Stimulated activated CD8-positive, alpha-beta memory T cell treated with anti-CD3 and anti-CD28 coated beads, Interleukin-15, amount 100 ng/mL, for 48 hours (primary cell): Measurements from ENCODE around the gene STK32B.

Source experiments
- DNase-seq, 2 donors: peaks; one replicate each; pipeline ENCODE4 v3.0.0-alpha.2; 2020; ENCODE audit warnings: low read depth in 2 of 2

Gene STK32B

DNA sequence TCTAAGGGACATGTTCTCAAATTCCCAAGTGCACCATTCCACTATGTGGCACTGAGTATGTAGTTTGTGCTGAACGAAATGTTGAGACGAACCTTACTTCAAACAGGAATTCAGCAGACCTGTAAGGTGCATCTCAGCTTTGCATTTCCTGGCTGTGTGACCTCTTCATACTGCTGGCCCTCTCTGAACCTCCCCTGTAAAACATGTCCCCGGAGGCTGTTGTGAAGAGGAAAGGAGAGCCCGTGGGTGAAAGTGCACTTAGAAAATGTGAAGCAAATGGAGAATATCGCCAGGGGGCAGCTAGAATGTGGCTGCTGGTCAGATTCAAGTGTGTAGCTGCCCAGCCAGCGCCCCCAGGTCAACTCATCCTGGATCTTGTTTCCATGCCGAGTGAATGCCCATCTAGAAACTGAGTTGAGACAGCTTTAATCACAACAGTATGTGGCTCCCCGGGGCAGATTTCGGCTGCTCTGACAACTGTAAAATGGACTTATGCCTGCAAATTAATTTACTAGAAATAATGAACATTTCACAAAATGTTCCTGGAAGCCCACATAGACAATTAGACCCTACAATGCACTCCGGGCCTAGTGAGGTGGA, 393.7 kb downstream of the STK32B start:
- no peak for DNase-seq

DNA sequence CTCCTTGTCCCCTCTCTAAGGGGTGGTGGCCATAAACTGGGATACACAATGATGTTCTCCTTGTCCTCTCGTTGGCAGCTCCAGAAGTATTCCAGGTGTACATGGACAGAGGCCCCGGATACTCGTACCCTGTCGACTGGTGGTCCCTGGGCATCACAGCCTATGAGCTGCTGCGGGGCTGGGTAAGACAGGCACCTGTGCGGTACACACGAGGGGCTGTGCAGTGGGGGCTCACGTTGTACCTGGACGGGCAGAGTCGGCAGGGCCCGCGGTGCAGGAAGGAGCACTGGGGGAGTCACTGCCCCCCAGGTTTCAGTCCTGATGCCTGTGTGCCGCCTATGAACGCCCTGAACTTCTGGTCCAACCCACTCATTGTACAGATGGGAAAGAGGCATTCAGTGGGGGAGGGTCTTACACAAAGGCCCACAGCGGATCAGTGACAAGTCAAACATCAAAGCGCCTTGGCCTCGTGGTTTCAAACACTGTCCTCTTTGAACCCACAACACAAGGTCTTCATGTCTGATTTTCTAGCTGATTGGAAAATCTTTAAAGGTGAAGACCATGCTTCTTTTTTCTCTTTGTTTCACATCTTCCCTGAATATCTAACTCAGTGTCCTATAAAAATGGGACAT, 395.4 kb downstream of the STK32B start:
- no peak for DNase-seq

DNA sequence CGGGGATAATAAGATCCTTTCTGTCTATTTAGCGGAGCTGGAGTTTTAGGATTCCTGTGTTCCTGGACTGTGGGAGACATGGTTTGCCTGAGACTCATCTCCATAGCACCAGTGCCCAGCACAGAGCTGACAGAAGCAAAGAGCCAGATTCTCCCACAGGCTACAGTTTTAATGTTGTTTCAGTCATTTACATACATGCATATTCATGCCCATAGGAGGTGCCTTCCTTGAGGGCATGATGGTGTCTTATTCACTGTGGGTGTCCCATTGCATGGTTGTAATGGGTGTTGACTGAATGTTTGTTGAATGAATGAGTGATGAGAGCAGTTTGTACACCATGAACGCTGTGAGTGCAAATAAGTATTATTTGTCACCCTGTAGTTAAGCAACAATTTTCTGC, 396.5 kb downstream of the STK32B start:
- no peak for DNase-seq

- DNase-seq, result no peak
Measured at GRCh38 chr4:5448221-5448620, 396.9 kb downstream of the STK32B start.

DNA sequence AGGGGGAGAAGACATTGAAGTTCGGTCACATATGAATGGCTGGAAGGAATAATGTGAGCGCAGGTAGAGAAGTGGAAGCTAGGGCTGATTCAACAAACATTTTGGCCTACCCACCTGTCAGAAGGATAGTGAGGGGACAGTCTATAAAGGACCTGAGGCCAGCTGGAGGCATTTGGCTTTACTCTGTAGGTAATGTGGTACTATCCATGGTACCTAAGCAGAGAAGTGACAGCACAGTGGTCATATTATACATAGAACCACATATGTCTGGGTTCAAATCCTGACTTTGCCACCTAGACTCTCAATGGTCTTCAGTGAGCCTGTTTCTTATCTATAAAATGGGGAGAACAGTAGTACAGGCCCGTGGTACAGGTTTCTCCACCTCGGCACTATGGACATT, 400.0 kb downstream of the STK32B start:
- no peak for DNase-seq

DNA sequence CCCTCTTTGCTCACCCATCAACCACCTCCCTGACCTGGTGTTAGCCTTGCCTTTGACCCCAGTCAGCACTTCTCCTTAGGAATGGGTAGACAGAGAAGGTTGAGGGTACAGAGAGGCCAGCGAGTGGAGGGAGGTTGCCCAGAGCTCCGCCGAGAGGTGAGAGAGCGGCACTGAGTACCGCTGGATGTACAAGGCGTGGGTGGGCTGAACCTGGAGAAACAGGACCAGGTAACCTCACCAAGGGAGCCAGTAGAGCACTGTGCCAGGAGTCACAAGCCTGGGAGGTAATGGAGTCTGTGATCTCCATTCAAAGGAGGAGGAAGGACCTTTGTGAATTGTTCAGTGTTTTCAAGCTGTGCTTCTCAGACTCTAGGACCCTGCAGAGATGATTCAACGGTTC, 400.9 kb downstream of the STK32B start:
- DNase-seq, result no peak

- DNase-seq, result no peak
Measured at GRCh38 chr4:5455003-5455585, 403.8 kb downstream of the STK32B start.

GRCh38 chr4:5456296-5456845, 405.1 kb downstream of the STK32B start:
- DNase-seq, result no peak

GRCh38 chr4:5458676-5459075, 407.4 kb downstream of the STK32B start:
- DNase-seq, result no peak

- no peak for DNase-seq
Measured at GRCh38 chr4:5459236-5459635, 408.0 kb downstream of the STK32B start.

- no peak for DNase-seq
Measured at GRCh38 chr4:5460106-5460801, 409.0 kb downstream of the STK32B start.

DNA sequence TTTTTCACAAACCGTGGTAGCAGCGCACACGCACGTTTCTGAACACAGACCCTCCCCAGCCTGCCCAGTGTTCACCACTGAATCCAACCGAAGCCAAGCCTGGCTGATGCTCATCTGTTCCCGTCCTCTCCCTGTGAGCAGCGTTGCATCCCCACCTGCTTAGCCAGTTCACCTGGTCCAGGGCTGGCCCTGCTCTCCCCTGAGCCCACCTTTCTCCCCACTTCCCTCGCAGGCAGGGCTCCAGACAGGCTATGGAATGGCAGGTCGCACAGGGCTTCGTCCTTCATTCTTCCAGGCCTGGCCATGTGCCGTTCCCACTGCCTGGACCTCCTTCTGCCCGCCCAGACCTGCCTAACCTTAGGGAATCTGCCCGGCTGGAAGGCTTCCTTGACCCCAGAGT, 410.2 kb downstream of the STK32B start:
- no peak for DNase-seq

GRCh38 chr4:5462254-5462835, 411.1 kb downstream of the STK32B start:
- DNase-seq, result no peak

- DNase-seq, result no peak
Measured at GRCh38 chr4:5462896-5463295, 411.6 kb downstream of the STK32B start.

DNA sequence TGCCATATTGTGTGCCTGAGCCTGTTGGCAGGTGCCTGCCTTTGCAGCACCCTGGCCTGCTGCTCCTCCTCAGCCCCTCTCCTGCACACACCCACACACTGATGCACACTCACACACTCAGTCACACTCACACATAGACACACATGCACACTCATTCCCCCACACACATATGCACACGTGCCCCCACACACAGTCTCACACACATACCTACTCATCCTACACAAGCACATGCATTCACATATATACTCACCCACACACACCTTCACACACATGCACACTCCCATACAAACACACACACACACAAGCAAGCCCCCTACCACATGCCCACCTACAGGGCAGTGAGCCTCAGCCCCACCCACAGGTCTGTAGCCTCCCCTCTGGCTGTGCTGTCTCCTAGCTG, 412.1 kb downstream of the STK32B start:
- DNase-seq, result no peak

- no peak for DNase-seq
Measured at GRCh38 chr4:5463936-5464650, 412.8 kb downstream of the STK32B start.

DNA sequence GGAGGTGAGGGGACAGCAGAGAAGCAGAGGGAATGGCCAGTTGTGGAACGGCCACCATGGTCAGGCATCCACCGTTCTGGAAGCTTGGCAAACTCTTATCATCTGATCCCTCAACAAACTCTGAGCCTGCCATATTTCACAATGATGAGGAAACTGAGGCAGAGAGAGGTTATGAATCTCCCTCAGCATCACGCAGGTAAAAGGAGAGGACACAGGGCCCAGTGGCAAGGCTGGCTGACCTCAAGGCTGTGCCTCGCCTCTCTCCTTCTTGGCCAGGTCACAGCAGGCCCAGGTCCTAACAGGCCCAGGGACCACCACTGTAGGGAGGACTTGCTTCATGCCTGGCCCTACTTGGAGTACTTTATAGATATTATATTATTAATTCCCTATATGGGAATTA, 414.2 kb downstream of the STK32B start:
- DNase-seq, result no peak

GRCh38 chr4:5465956-5466355, 414.7 kb downstream of the STK32B start:
- no peak for DNase-seq

- no peak for DNase-seq
Measured at GRCh38 chr4:5467111-5467510, 415.8 kb downstream of the STK32B start.

- DNase-seq, result no peak
Measured at GRCh38 chr4:5469151-5469775, 418.0 kb downstream of the STK32B start.

DNA sequence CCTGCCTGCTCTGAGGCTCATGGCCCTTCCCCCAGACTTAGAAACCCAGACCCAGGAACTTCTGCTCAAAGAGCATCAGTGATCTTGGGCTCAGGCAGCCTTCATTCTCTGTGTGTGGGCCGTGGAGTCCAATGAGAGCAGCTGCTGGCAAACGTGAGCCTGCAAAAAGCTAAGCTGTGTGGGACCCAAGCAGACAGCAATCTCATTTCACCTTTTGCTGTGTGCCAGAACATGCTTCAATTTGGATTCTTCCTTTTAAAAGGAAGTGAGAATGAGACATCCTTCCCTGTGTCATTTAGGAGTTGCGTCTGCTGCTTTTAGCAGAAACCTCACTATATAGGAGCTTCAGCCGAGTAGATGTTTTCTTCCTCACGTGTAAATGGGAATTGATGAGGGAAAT, 418.6 kb downstream of the STK32B start:
- DNase-seq, result no peak
